ENCODE results near the gene TTLL5.

The TTLL5 gene

GRCh38 chr14:75995372-75996041, 334.5 kb downstream of the TTLL5 start:
- peak; percentile 47 for DNase-seq

GRCh38 chr14:75996488-75996887, 335.4 kb downstream of the TTLL5 start:
- no peak for DNase-seq

- peak; percentile 53 for DNase-seq
Observed at GRCh38 chr14:75999511-76000190, 338.6 kb downstream of the TTLL5 start.

GRCh38 chr14:76002383-76002782, 341.3 kb downstream of the TTLL5 start:
- DNase-seq, result no peak
